Mammary epithelial cell (primary cell): ENCODE measurements around the gene PNN.

ENCODE experiments used
- CTCF ChIP-seq, 2 donors: IDR thresholded peaks in 1 of 2; conservative IDR thresholded peaks in 1 of 2; 2 replicates each; pipeline ENCODE4 v1.5.1; 2011 to 2012; ENCODE audit warnings: inconsistent platforms in 2 of 2, low read length in 2 of 2, mild to moderate bottlenecking in 2 of 2, control low read depth in 1 of 2, low read depth in 1 of 2; ENCODE audit not compliant: insufficient read depth in 1 of 2; ENCODE audit errors: extremely low read depth in 1 of 2
- EZH2 ChIP-seq: IDR thresholded peaks from 2 replicates; pipeline ENCODE4 v1.6.1; 2012; ENCODE audit warnings: low read length, inconsistent platforms, borderline replicate concordance

GRCh38 chr14:39212693-39213092 is 37.6 kb downstream of the PNN start:
- no peak for TF ChIP-seq CTCF (conservative IDR thresholded peaks at IDR 0.05 in 1 of 2, IDR thresholded peaks at IDR 0.05 in 1 of 2; ENCODE audit: extremely low read depth in 1 of 2, insufficient read depth in 1 of 2, low read depth in 1 of 2, low read length in 2 of 2)
- no peak for TF ChIP-seq EZH2
